ENCODE measurements around the gene MBLAC1.

MBLAC1 gene

DNA sequence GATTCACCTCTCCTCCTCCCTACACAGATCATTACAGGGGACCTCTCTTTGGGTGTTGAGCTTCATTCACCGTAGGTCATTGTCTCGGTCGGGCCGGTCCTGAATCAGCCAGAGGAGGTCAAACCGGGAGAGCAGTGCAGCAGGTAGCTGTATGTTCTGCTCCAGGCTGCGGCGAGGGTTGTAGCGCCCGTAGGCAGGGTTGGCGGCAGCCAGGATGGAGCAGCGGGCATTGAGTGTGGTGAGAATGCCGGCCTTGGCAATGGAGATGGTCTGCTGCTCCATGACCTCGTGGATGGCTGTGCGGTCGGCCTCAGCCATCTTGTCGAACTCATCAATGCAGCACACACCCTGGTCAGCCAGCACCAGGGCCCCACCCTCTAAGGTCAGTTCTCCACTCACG lies 31.1 kb upstream of the MBLAC1 start:
- DNase-seq (ENCODE audit: low read depth, low spot score): no peak

- no peak for DNase-seq (ENCODE audit: low read depth, low spot score)
Observed at GRCh38 chr7:100098913-100099312, 27.9 kb upstream of the MBLAC1 start.

DNA sequence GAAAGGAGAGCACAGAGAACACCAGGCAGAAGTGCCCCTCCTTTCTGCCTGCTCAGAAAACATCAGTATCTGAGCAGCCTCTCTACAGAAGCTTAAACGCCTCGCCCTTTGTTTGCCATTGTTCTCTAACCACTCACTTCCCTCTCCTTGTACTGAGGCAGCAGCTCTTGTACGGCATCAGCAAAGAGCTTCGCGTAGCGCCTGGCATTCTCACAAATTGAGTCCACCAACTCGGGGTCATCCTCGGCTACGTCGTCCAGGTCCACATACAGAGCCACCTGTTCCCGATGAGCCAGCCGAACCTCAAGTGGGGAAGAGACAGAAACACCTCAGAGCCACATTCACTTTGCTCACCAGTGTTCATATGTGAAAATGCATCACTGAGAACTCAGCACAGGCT lies 27.3 kb upstream of the MBLAC1 start:
- DNase-seq (ENCODE audit: low read depth, low spot score): no peak

DNA sequence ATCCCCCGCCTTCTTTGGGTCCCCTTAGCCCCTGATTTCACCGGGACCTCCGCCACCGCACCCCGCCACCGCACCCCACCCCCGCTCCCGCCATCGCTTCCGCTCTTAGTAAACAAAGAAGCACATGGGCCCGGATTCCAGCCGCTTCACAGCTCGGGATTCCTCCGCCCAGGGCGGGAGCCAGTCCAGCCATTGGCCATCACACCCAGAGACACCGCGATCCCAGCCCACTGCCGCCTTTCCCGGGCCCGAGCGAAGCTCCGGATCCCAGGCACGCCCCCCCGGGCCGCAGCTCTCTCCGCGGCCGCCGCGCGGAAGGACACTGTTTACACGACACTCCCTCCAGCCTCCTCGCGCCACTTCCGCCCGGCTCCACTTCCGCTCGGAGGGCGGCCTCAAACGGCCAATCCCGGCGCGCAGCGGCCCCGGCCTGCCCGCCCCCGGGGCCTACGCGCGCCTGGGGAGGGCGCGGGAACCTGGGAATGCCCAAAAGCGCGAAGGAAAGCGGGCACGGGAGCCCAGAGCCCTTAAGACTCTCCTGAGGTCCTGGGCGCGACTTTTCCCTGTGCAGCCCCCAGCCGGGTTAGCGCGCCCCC lies 26.2 kb upstream of the MBLAC1 start:
- DNase-seq (ENCODE audit: low read depth, low spot score): no peak

DNA sequence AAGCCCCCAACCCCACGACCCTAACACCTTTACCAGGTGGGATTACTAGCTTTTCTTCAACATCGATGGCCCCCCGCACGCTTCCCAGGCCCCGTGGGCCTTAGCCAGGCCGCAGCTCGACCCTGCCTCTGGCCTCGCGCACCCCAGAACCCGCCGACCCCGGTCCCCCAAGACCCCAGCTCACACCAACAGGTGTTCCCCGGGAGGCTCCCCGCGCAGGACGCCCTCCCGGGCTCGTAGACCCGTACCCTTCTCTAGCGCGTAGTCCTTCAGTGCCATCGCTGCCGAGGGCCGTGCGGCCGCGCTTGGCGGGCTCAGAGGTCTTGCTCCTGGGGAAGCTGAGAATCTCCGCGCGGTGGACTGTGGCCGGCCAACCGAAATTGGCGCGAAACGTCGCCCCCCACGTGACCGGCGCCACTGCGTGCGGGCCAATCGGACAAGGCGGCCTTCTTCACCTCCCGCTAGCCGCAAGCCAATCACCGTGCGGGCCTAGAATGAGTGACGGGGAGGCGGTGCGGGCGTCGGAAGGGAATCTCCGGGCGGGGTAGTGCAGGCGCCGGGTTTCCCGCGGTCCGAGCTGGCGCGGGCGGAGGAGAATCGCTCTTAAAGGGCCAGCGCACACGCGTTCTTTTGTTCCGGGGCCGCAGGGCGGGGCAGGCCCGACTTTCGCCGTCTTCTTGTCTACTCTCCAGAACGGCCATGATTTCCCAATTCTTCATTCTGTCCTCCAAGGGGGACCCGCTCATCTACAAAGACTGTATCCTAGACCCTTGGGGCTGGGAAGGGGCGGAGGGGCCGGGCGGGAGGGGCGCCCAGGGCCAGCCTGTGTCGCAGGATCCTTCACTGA lies 25.5 kb upstream of the MBLAC1 start, which contains the start of the genes AP4M1 and MCM7:
Gene AP4M1 (plus strand): TSS at position 628 of the 847 bp plus-strand sequence. CDS start 72 bp downstream, at position 700.
Gene MCM7 (minus strand): TSS at position 382 of the 847 bp plus-strand sequence. CDS start 103 bp downstream, at position 279.
- DNase-seq (ENCODE audit: low read depth, low spot score): peak; percentile 84

- no peak for DNase-seq (ENCODE audit: low read depth, low spot score)
Observed at GRCh38 chr7:100102950-100103840, 23.6 kb upstream of the MBLAC1 start.

DNA sequence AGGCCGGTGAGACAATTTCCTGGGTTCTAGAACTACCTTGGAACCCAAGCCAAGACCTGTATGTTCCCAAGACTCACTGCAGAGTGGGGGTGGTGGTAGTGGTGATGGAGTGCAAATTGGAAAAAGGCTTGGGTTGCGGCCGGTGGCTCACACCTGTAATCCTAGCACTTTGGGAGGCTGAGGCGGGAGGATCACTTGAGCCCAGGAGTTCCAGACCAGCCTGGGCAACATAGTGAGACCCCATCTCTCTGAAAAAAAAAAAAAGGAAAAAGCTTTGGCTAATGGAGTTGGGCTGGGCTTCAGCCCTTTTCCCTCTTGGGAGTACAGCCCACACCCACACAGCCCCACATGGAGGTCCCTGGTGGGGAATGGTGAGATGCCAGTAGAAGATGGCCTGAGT lies 21.2 kb upstream of the MBLAC1 start:
- DNase-seq (ENCODE audit: low read depth, low spot score): no peak

GRCh38 chr7:100106633-100107032 lies 20.1 kb upstream of the MBLAC1 start:
- DNase-seq (ENCODE audit: low read depth, low spot score): no peak

DNA sequence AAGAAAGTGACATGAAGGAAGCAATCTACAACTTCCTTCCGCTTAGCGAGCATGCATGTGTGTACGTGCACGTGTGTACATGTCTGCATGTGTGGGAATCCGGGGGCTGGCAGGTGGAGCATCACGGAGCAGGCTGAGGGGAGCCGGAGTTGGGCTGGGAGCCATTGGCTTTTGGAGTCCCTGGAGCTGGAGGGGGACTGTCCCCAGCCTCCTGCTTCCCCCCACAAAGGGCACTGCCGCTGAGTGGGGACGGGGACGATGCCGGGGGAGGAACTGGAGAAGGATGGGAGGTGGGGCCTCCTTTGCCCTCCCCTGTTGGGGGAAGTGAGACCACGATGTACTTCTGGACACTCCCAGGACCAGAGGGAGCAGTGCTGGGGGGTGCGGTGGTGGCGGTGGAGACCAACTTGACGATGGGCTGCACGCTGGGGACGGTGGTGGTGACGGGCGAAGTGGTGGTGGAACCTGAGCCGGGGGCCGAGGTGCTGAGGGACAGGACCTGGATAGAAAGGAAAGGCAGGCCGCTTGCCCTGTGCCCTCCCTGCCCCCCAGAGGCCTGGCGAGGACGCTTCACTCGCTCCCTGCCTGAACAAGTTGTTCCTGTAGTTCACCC lies 19.5 kb upstream of the MBLAC1 start:
- DNase-seq (ENCODE audit: low read depth, low spot score): no peak

DNA sequence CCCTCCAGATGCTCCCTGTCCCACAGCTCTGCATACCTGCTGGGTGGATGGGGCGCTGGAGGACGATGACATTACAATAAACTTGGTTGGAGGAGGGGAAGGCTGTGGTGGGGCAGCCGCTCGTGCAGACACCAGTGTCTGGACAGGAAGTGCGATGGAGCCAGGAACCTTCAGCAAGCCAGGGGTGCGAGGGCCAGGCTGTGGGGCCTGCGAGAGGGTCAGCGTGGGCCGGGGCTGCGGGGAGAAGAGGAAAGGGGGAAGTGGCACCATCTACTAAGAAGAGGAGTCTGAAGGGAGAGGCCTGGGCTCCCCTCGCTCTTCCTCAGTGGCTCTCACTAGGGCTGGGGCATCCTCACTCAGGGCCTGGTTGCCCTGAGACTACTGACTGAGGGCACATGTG lies 18.9 kb upstream of the MBLAC1 start:
- no peak for DNase-seq (ENCODE audit: low read depth, low spot score)

GRCh38 chr7:100109521-100110163 lies 17.1 kb upstream of the MBLAC1 start:
- DNase-seq (ENCODE audit: low read depth, low spot score): no peak

DNA sequence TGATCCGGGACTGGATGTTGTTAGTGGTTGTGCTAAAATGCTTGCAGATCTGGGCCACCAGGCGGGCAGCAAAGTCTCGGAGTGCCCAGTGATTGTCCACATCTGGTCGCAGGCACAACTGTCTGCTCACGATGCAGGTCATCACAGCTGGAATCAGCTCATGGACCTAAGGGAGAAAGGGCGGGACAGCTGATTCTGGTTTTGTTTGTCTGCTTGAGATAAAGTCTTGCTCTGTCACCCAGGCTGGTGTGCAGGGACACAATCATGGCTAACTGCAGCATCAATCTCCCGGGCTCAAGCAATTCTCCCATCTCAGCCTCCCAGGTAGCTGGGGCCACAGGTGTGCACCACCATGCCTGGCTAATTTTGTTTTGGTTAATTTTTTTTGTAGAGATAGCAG lies 15.6 kb upstream of the MBLAC1 start:
- no peak for DNase-seq (ENCODE audit: low read depth, low spot score)

DNA sequence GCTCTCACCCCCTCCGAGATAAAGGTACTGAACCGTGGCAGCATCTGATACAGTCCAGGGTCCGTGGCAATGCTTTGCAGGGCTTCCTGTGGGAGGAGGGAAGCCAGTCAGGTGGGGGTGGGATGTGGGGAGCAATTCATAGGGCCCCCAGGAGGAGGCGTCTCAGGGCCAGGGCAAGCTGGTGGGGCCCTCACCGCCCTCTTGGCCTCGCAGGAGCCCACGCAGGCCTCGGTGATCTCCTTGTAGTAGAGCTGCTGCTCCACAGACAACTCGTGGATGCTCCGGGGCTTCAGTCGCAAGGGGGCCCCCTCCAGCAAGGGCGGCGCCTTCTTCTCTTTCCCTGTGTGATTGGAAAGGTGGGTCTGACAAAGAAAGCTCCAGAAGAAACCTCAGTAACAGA lies 14.9 kb upstream of the MBLAC1 start:
- no peak for DNase-seq (ENCODE audit: low read depth, low spot score)

- no peak for DNase-seq (ENCODE audit: low read depth, low spot score)
Observed at GRCh38 chr7:100115026-100115425, 11.7 kb upstream of the MBLAC1 start.

DNA sequence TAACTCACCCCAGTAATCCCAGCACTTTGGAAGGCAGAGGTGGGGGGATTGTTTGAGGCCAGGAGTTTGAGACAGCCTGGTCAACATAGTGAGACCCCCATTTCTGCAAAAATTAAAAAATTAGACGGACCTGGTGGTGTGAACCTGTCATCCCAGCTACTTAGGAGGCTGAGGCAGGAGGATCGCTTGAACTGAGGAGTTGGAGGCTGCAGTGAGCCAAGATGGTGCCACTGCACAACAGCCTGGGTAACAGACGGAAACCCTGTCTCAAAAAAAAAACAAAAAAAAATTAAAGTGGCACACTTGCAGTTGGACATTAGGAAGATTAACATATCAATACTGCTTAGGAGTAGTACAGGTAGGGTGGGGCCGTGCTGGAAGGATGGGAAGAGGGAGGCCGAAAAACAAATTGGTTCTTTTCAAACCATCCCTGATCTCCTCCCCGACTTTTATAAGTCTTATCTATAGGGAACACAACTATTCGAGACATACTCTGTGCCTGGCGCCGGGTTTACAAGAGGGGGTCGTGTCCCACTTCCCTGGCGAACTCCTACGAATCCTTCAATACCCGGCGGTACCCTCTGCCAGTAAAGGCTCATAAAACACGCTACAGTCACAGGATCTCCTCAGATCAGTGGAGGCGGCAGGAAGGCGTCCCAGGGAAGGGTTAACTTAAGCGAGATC lies 8.2 kb upstream of the MBLAC1 start:
- no peak for DNase-seq (ENCODE audit: low read depth, low spot score)

- DNase-seq (ENCODE audit: low read depth, low spot score): no peak
Observed at GRCh38 chr7:100119072-100119969, 7.4 kb upstream of the MBLAC1 start, which contains the start of the genes CNPY4 and TAF6. TSS of gene CNPY4 (plus strand) at chr7:100119634. CDS start at chr7:100119745, 111 bp downstream. TSS of gene TAF6 (minus strand) at chr7:100119358. CDS start at chr7:100114209, 5,149 bp downstream.

DNA sequence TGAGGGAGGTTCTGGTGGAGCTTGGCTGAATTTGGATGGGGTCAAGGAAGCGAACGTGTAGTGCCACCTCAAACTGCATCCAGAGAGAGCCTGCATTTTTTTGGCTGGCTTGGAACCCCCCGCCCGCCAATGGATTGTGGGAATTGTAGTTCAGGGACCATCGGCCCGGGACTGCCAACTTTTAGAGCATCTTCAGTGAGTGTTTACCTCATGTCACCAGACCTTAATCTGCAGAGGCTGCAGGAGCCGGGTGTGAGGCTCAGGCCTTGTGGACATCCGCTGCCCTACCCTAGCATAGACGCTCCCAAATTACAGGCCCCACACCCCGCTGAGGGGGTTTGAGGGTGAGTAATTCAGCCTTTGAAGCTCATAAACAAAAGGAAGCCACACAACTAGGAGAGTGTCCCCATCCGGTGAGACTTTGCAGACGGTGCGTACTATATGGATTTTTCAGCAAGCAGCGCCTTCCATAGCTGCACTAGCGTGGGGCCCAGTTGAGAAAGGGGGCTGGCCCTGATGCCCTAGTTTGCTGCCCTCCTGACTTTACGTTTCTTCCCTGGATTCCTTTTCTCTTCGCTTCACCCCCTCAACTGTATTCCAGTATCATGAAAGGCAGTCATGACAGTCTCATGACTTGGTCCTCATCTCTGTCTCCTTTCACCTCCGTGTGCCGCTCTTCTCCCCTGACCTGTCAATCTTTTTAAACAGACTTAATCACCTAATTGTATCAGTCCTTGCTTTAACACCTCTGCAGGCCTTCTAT lies 6.6 kb upstream of the MBLAC1 start:
- no peak for DNase-seq (ENCODE audit: low read depth, low spot score)

DNA sequence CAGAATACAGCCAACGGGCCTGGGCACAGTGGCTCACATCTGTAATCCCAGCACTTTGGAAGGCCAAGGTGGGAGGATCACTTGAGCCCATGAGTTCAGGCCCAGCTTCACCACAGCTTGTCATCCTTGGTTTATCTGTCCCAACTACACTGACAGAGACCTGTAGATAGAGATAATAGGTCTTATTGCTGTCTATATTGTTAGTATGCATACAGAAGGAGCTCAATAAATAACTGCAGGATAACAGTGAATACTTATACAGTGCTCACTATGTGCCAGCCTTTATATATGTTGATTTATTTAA lies 6.1 kb upstream of the MBLAC1 start:
- DNase-seq (ENCODE audit: low read depth, low spot score): no peak

DNA sequence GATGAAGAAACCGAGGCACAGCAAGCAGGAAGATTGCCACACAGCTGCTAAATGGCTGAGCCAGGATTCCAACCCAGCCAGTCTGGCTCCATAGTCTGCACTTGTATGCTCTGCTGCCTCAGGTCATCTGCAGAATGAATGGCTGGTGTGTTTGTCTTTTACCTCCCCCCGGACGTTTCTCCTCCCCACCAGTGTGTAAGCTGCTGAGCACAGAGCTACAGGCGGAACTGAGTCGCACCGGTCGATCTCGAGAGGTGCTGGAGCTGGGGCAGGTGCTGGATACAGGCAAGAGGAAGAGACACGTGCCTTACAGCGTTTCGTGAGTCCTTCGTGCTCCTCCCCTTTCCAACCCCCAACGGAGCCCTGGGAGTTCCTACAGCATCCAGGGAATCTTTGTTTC lies 4.7 kb upstream of the MBLAC1 start:
- no peak for DNase-seq (ENCODE audit: low read depth, low spot score)
